Measurements from ENCODE around the gene ARHGAP28. TPM values are rescaled to one million over a fixed set of nuclear protein-coding genes. Genes with fewer than 3 reads are reported as not detected.

ARHGAP28 gene
- total and polyA plus RNA-seq, 10 of the 15 experiments (the other 5 are each of a cell fraction or from before 2014, with no cell fraction given), result not detected

DNA sequence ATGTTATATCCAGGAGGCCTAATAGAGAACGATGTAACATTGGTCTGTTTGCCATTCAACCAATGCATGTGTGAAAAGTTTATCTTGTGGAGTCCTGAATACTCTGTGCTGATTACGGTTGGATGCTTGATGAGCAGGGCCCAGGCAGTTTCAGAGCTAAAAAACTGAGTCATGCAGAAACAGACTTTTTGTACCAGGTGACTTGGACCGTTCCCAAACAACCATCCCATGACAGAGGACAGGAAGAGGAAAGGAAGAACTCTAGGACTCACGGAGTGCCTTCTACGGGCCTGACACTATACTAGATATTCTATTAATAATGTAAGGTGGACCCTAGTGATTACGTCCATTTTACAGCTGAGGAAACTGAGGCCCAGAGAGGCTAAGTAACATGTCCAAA lies 142.1 kb downstream of the ARHGAP28 start:
- 22% methylated on average over 6 of the region's 6 CpGs for WGBS (ENCODE audit: insufficient coverage, insufficient replicate concordance, low lambda C conversion rate, missing lambda C conversion rate)
- Histone ChIP-seq H3K27ac (ENCODE audit: control insufficient read depth, insufficient read depth) (no peak overlapping the region), H3K79me2 (ENCODE audit: control insufficient read depth, insufficient read depth, low read length) (no peaks in the 10 kb centered on the region), H3K4me1 (ENCODE audit: control insufficient read depth, insufficient read depth, low read length) (no peaks in the 10 kb centered on the region), H3K27me3 (replicated peaks in 1 of 2; ENCODE audit: control insufficient read depth in 2 of 2, insufficient read depth in 2 of 2, low read length in 1 of 2) (no peaks in the 10 kb centered on the region), H3K4me3 (no peak overlapping the region), H3K36me3 (ENCODE audit: control insufficient read depth in 2 of 2, insufficient read depth in 2 of 2, low read length in 1 of 2) (no peaks in the 10 kb centered on the region), H2AFZ (ENCODE audit: control insufficient read depth, low read depth, low read length) (no peak overlapping the region), H3K9ac (ENCODE audit: control insufficient read depth, insufficient read depth, low read length) (no peak overlapping the region), H3K4me2 (ENCODE audit: control insufficient read depth, insufficient read depth) (no peak overlapping the region), H4K20me1 (ENCODE audit: control insufficient read depth, insufficient read depth) (no peaks in the 10 kb centered on the region), H3K9me3 (replicated peaks; ENCODE audit: control insufficient read depth, insufficient read depth, low read length) (no peaks in the 10 kb centered on the region)
- CTCF ChIA-PET, result interaction anchor here (0.6 to 0.8 kb wide), 2 partner anchors 226 to 384 kb away, joined by 3 read pairs; no protein-coding TSS in a partner anchor
- no peak for DNase-seq (ENCODE audit: low read depth, low spot score)
- in situ Hi-C loops (cut with MboI) (no loop called here), intact Hi-C loops (cut with micrococcal nuclease; ENCODE audit: unreplicated experiment) (no loop called here)
- no peak for ATAC-seq
- TF ChIP-seq KAT2A (conservative IDR thresholded peaks at IDR 0.05; ENCODE audit: control insufficient read depth, low read depth, low read length) (no peak), NFYA (IDR thresholded peaks at IDR 0.05; ENCODE audit: borderline replicate concordance, low read depth, low read length) (no peak), SMAD1 (IDR thresholded peaks at IDR 0.05; ENCODE audit: low read depth, partially characterized antibody) (no peak), NBN (IDR thresholded peaks at IDR 0.05) (no peak), MYB (IDR thresholded peaks at IDR 0.05; ENCODE audit: borderline replicate concordance, low read depth, low read length) (no peak), TBL1XR1 (IDR thresholded peaks at IDR 0.05; ENCODE audit: low read depth, low read length) (no peak), TARDBP (IDR thresholded peaks at IDR 0.05; ENCODE audit: borderline replicate concordance) (no peak), NRF1 (conservative IDR thresholded peaks at IDR 0.05; ENCODE audit: low read depth, low read length) (no peak), NR2C2 (IDR thresholded peaks at IDR 0.05; ENCODE audit: borderline replicate concordance, control insufficient read depth, insufficient read length, low read depth) (no peak), SMAD5 (IDR thresholded peaks at IDR 0.05; ENCODE audit: low read depth) (no peak), HCFC1 (IDR thresholded peaks at IDR 0.05; ENCODE audit: low read length) (no peak), ESRRA (IDR thresholded peaks at IDR 0.05; ENCODE audit: low read length) (no peak), CREB1 (IDR thresholded peaks at IDR 0.05; ENCODE audit: low read depth) (no peak)
- TF ChIP-seq, protein P1, sequence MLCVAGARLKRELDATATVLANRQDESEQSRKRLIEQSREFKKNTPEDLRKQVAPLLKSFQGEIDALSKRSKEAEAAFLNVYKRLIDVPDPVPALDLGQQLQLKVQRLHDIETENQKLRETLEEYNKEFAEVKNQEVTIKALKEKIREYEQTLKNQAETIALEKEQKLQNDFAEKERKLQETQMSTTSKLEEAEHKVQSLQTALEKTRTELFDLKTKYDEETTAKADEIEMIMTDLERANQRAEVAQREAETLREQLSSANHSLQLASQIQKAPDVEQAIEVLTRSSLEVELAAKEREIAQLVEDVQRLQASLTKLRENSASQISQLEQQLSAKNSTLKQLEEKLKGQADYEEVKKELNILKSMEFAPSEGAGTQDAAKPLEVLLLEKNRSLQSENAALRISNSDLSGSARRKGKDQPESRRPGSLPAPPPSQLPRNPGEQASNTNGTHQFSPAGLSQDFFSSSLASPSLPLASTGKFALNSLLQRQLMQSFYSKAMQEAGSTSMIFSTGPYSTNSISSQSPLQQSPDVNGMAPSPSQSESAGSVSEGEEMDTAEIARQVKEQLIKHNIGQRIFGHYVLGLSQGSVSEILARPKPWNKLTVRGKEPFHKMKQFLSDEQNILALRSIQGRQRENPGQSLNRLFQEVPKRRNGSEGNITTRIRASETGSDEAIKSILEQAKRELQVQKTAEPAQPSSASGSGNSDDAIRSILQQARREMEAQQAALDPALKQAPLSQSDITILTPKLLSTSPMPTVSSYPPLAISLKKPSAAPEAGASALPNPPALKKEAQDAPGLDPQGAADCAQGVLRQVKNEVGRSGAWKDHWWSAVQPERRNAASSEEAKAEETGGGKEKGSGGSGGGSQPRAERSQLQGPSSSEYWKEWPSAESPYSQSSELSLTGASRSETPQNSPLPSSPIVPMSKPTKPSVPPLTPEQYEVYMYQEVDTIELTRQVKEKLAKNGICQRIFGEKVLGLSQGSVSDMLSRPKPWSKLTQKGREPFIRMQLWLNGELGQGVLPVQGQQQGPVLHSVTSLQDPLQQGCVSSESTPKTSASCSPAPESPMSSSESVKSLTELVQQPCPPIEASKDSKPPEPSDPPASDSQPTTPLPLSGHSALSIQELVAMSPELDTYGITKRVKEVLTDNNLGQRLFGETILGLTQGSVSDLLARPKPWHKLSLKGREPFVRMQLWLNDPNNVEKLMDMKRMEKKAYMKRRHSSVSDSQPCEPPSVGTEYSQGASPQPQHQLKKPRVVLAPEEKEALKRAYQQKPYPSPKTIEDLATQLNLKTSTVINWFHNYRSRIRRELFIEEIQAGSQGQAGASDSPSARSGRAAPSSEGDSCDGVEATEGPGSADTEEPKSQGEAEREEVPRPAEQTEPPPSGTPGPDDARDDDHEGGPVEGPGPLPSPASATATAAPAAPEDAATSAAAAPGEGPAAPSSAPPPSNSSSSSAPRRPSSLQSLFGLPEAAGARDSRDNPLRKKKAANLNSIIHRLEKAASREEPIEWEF (IDR thresholded peaks at IDR 0.05; ENCODE audit: insufficient replicate concordance, low read depth, low read length), result no peak
- BruUV-seq (replicated peaks), result no TSS peak
- POLR2A ChIA-PET, result no interaction called here
- SMC1A ChIA-PET (ENCODE audit: uncharacterized antibody, unreplicated experiment), result interaction anchor here (1.2 to 1.6 kb wide), 2 partner anchors 10 to 14 kb away, joined by 3 to 5 read pairs; no protein-coding TSS in a partner anchor
- RAD21 ChIA-PET (ENCODE audit: unreplicated experiment), result no interaction called here
- FAIRE-seq, result no peak
